ENCODE data around the gene PPP4C.

Gene PPP4C

GRCh38 chr16:30054959-30055553, 20.7 kb upstream of the PPP4C start:
- DNase-seq (ENCODE audit: low read depth) = peak; percentile 17

- no peak for DNase-seq (ENCODE audit: low read depth)
Observed at GRCh38 chr16:30060346-30060745, 15.4 kb upstream of the PPP4C start.

DNA sequence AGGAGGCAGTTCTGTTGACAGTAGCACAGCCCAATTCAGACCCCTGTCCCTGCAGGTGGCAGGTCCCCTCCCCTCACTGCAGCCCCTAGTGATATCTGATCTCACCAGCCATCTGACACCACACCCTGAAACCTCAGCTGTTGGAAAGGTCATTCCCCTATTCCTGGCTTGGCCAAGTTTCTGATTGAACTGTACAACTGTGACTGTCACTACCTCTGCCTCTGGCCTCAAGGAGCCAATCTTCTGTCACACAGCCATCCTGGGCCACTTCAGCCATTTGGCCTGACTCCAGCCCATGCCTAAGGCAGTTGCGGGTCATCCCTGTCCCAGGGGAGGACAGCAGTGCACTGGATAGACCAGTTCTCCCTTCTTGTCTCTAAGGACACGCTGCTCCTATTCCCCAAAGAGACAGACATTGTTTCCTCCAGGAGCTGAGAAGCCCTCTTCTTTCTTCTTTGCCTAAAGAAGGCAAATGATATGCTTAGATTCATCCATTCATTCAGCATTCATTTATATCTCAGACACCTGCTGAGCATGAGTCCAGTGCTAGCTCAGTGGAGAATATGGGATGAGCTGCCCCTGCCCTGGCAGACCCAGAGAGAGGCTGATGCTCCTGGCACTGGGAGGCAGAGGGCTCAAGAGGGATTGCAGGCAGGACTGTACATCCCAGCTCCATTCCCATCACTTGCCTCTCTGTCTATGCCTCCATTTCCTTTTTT, 14.8 kb upstream of the PPP4C start:
- DNase-seq (ENCODE audit: low read depth) = no peak

DNA sequence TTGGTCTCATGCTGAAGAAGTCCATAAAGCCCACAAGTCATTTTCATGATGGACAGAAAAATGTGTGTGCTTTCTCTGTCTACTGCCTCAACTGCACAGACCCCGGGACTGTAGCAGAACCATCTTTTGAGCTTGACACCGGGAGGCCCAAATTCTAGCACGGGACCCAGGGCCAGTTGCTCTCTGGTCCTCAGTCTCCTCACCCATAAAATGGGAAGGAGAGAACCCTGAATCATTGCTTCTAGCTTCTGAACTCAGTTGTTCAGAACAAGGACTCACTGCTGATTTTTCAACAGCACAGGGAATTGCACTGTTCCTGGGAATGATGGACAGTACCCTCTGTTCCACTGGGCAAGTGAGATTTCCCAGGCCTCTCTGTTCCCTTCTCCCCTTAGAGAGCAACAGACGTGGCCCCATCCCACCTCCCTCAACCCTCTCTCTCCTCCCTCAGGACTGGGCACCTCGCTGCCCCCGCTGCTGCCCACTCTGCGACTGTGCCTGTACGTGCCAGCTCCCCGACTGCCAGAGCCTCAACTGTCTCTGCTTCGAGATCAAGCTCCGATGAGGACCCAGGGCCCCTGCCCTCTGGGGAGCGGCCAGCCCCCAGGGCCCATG, 12.4 kb upstream of the PPP4C start:
- no peak for DNase-seq (ENCODE audit: low read depth)

DNA sequence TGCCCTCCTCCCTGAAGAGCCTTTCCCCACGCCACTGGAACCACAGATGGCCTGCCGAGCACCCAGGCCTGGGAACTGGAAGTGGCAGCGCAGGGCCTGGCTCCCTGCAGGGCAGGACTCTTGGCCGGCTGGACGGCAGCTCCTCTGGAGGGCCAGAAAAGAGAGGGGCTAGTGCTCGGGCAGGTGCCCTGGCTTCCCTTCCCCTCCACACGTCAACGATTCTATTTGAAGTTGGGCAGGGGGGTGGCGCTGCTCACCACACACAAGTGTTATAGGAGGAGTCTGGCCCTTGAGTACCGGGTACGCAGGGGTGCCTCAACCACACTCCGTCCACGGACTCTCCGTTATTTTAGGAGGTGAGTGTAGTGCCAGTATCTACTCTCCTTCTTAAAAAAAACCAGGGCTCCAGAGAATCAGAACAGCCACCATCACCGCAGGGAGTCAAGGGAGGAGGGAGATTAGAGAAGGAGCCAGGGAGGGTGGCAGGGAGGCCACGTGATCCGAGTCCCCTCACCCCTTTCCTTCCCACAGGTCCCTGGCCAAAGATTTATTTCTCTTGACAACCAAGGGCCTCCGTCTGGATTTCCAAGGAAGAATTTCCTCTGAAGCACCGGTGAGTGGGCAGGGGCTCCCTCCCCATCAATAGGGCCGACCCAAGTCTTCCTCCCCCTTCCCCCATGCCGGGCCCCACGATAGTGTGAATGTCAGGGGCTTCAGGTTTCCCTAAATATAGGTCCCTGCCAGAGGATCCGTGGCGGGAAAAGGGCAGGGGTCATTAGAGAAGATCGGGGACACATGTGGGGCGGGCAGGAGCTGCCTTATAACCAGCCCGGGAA, 11.7 kb upstream of the PPP4C start:
- peak; percentile 49 for DNase-seq (ENCODE audit: low read depth)

DNA sequence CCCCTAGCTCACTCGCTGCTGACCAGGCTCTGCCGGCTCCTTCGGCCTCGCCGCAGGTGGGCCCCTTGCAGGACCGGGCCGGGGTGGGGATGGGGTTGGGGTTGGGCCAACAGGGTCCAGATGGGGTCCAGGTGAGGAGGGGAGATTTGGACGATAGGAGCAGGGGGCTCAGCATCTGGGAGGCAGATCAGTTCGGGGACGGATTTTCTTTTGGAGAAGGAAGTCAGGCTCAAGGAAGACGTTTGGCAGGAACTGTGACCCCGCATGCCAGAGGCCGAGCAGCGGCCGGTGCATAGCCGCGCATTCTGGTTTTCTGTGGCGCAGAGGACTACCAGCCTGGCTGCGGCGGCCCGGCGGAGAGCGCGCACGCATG, 11.1 kb upstream of the PPP4C start:
- no peak for DNase-seq (ENCODE audit: low read depth)

- peak; percentile 92 for DNase-seq (ENCODE audit: low read depth)
Observed at GRCh38 chr16:30065102-30065942, 10.5 kb upstream of the PPP4C start, which contains the start of gene ALDOA. Gene ALDOA (plus strand): TSS chr16:30065760. CDS start chr16:30066898, 1,138 bp downstream.

DNA sequence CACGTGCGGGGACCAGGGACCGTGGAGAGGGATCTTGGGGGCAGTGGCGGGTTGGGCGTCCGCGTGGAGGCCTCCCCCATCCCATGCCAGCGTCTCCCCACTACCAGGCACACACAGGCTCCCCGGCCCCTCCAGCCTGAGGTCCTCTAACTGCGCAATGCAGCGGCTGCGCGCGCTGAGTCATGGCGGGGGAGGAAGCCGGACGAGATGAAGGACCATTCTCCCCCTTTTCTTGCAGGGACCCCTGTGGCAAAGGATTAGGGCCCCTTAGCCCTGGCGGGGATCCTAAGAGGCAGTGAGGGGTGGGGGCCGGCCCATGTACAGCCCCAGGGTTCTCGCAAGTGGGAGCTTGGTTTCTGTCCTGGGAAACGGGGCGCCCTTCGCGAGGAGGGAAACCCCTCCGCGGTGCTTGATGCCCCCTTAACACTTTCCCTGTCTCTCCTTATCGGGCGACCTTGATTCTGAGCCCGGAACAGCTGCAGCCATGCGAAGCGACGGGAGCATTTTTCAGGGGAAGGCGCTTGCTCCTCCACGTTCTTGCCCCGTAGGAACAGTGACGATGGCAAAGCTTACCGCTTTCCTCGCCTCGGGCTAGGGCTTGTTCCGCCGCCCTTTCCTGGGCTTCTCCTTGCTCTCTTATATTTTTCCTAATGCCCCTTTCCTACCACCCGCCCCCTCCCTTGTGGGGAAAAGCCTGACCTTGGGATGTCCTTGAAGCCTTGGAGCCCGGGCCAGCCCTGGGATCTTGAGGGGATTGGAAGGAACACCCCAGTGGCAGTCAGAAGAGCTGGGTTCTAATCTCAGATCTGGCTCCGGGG, 9.6 kb upstream of the PPP4C start:
- no peak for DNase-seq (ENCODE audit: low read depth)

GRCh38 chr16:30066761-30067583, 8.8 kb upstream of the PPP4C start:
- no peak for DNase-seq (ENCODE audit: low read depth)

DNA sequence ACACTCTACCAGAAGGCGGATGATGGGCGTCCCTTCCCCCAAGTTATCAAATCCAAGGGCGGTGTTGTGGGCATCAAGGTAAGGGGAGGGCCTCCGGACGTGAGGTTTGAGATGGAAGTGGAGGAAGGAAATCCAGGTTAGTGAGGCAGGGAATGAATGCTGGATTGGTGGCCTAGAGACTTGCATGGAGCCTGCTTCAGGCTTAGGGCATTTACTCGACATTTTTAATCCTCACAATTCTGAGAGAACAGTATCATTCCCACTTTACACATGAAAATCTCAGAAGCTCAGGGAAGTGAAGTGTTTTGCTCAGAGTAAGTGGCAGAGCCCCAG, 8.2 kb upstream of the PPP4C start:
- no peak for DNase-seq (ENCODE audit: low read depth)

- DNase-seq (ENCODE audit: low read depth) = no peak
Observed at GRCh38 chr16:30068333-30068732, 7.5 kb upstream of the PPP4C start.

DNA sequence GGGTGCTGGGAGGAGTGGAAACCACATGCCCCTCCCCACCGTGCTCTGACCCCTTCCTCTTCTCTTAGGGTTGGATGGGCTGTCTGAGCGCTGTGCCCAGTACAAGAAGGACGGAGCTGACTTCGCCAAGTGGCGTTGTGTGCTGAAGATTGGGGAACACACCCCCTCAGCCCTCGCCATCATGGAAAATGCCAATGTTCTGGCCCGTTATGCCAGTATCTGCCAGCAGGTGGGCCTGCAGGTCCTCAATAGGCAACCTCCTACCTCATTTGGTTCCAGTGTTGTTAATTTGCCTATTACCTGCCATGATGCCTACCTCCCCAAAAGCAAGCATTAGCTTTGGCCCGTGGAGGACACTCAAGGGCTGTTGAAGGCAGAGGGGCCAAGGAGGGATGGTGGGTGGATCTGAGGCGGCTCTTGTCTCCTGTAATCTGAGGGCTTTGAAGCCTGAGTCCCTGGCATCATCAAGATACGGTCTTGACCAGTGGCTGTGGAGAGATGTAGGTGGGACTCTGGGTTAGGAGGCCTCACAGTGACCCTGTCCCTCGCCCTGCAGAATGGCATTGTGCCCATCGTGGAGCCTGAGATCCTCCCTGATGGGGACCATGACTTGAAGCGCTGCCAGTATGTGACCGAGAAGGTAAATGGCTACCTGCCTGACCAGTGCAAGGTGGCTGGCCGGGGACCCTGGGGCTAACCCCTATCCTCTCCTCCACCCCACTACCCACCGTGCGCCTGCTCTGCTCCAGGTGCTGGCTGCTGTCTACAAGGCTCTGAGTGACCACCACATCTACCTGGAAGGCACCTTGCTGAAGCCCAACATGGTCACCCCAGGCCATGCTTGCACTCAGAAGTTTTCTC, 6.8 kb upstream of the PPP4C start:
- peak; percentile 30 for DNase-seq (ENCODE audit: low read depth)

DNA sequence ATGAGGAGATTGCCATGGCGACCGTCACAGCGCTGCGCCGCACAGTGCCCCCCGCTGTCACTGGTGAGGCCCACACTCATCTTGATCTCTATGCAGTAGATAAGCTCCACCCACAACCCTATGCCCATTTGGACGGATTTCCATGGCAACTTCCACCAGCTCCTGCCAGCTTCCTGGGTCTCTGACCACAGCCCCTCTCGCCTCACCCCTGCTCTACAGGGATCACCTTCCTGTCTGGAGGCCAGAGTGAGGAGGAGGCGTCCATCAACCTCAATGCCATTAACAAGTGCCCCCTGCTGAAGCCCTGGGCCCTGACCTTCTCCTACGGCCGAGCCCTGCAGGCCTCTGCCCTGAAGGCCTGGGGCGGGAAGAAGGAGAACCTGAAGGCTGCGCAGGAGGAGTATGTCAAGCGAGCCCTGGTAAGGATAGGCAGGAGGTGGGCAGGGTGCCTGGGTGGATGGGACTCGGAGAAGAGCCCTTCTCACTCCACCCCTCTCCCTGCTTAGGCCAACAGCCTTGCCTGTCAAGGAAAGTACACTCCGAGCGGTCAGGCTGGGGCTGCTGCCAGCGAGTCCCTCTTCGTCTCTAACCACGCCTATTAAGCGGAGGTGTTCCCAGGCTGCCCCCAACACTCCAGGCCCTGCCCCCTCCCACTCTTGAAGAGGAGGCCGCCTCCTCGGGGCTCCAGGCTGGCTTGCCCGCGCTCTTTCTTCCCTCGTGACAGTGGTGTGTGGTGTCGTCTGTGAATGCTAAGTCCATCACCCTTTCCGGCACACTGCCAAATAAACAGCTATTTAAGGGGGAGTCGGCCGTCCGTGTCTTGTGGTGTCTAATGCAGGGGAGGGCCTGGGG, 6.0 kb upstream of the PPP4C start:
- no peak for DNase-seq (ENCODE audit: low read depth)

GRCh38 chr16:30070490-30070889, 5.3 kb upstream of the PPP4C start:
- DNase-seq (ENCODE audit: low read depth) = no peak

GRCh38 chr16:30076276-30076791, 540 bp downstream of the PPP4C start:
- no peak for DNase-seq (ENCODE audit: low read depth)

GRCh38 chr16:30077656-30078055, 1.9 kb downstream of the PPP4C start:
- DNase-seq (ENCODE audit: low read depth) = no peak

DNA sequence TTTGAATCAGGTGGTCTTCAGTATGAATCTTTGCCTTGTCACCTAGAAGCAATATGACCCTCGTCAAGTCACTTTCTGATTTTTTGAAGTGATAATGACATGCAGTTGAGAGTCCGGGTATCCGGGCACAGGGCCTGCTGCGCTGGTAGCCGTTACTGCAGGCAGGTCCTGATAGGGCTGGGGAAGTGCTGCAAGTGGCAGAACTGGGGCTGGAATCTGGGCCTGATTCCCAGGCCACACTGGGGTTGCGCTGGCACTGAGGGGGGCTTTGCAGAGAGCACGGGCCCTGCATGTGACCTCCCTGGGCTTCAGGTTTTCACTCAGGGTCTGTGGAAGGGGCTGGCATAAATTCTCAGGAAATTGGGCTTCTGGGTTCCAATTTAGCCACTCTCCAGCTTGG, 3.0 kb downstream of the PPP4C start:
- no peak for DNase-seq (ENCODE audit: low read depth)

DNA sequence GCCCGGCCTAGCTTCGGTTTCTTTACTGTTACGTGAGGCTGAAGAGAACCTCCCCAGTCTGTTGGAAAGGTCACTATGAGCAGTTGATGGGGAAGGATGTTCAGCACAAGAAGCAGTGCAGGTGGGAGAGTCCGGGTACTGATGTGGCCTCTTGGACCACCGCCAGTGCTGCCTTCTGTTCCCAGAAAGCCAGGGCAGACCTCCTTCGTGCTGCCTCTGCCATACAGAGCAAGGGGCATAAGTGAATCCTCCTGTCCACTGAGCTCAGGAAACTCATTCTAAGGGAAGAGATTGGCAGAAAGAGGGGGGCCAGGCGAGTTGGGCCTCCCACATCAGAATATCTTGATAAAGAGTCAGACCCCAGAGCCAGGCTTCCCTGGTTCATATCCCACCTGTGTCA, 3.7 kb downstream of the PPP4C start:
- DNase-seq (ENCODE audit: low read depth) = no peak
